T-helper 2 cell (primary cell): Measurements from ENCODE around the gene TRPC4AP.

ENCODE experiments used
- DNase-seq, 5 experiments: peaks; one replicate each; pipeline versions ENCODE4 v3.0.0 to v3.0.0-alpha.2; 2012 to 2022

TRPC4AP gene

GRCh38 chr20:35000922-35001595 is 91.5 kb downstream of the TRPC4AP start:
- no peak for DNase-seq

GRCh38 chr20:35000311-35000921 is 92.2 kb downstream of the TRPC4AP start:
- DNase-seq: no peak

DNA sequence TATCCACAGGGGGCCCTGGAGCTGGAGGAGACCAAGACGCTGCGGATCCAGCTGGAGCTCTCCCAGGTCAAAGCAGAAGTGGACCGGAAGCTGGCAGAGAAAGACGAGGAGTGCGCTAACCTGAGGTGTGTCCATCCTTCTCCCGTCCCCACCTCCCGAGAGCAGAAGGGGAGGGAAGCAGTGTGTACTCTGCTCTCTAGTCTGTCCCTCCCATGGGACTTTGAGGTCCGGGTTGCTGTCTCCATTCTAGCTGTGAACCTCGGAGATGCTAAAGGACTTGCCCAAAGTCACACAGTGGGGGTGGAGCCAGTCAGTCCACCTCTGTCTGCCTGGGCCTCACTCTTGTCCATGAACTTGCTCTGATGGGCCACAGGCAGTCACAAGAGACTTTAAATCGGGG is 92.8 kb downstream of the TRPC4AP start:
- DNase-seq: no peak

DNA sequence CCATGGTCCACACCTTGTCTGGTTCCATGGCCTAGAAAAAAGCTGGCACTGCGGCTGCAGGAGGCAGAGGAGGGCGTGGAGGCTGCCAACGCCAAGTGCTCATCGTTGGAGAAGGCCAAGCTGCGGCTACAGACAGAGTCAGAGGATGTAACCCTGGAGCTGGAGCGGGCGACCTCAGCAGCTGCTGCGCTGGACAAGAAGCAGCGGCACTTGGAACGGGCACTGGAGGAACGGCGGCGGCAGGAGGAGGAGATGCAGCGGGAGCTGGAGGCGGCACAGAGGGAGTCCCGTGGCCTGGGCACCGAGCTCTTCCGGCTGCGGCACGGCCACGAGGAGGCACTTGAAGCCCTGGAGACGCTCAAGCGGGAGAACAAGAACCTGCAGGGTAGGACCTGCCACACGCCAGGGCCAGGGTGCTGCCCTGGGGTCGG is 93.6 kb downstream of the TRPC4AP start:
- DNase-seq: no peak

DNA sequence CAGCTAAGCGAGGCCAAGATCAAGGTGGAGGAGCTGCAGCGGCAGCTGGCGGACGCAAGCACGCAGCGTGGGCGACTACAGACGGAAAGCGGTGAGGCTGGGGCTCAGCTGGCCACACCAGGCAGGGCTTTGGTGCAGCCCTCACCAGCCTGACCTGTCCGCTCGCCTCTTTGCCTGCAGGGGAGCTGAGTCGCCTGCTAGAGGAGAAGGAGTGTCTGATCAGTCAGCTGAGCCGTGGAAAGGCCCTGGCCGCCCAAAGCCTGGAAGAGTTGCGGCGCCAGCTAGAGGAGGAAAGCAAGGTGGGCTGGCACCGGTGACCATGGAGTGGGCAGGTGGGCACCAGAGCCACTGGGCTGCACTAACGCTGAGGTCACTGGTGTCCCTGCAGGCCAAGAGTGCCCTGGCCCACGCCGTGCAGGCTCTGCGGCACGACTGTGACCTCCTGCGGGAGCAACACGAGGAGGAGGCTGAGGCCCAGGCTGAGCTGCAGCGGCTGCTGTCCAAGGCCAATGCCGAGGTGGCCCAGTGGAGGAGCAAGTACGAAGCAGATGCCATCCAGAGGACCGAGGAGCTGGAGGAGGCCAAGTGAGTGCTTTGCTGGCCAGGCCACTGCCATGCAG is 94.2 kb downstream of the TRPC4AP start:
- no peak for DNase-seq

DNA sequence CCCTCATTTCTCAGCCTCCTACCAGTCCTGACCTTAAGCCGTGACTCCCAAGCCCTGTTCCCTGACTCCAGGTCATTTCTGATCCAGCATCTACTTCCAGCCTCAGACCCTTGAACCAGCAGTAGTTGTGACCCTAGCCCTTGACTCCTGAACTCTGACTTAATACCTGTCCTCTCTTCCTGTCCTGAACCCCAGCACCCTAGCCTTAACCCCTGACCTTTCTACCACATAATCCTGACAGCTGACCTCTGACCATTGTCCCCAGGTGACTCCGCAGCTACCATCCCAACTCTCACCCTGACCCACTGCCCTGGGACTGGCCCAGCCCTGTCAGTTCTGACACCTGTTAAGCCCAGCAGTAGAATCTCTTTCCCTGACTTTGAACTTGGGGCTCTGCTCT is 94.8 kb downstream of the TRPC4AP start:
- no peak for DNase-seq

DNA sequence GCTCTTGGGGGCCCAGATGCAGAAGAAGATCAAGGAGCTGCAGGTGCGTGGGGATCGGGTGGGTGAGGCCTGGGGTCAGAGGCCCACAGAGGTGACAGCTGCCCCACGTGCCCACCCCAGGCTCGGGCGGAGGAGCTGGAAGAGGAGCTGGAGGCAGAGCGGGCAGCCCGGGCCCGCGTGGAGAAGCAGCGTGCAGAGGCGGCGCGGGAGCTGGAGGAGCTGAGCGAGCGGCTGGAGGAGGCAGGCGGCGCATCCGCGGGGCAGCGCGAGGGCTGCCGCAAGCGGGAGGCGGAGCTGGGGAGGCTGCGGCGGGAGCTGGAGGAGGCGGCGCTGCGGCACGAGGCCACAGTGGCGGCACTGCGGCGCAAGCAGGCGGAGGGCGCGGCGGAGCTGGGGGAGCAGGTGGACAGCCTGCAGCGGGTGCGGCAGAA is 95.5 kb downstream of the TRPC4AP start:
- peak in 1 of 5 experiments; percentile 55 for DNase-seq

DNA sequence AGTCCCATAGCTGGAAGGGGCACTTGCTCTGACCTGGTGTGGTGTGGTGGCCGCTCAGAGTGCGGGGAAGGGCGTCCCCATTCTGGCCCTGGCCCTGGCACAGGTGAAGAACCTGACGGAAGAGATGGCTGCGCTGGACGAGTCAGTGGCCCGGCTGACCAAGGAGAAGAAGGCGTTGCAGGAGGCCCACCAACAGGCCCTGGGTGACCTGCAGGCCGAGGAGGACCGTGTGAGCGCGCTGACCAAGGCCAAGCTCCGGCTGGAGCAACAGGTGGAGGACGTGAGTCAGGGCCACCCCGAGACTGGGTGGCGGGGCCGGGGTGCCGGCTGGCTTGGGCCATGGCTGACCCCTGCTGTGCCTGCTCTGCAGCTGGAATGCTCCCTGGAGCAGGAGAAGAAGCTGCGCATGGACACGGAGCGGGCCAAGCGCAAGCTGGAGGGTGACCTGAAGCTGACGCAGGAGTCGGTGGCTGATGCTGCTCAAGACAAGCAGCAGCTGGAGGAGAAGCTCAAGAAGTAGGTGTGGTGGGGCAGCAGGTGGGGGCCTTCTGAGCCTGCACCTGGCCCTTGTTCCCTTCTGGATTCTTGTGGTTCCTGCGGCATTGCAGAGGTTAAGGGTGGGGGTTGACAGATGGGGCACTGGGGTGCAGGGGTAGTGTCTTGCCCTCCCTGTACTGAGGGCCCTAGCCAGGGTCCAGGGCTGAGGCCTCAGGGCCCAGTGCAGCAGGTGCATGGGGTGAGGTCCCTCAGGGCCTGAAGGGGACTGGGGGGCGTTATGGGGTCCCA is 96.2 kb downstream of the TRPC4AP start:
- DNase-seq: no peak

GRCh38 chr20:34995696-34996095 is 96.9 kb downstream of the TRPC4AP start:
- DNase-seq: no peak

DNA sequence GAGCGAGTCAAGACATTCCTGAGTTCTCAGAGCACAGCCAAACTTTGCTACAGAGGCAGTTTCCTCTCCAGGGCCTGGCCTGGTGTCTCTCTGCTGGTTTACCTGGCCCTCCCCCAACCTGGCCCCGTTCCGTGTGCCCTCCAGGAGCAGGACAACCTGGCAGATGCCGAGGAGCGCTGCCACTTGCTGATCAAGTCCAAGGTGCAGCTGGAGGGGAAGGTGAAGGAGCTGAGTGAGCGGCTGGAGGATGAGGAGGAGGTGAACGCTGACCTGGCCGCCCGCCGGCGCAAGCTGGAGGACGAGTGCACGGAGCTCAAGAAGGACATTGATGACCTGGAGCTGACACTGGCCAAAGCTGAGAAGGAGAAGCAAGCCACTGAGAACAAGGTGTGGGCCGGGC is 97.4 kb downstream of the TRPC4AP start:
- DNase-seq: no peak

DNA sequence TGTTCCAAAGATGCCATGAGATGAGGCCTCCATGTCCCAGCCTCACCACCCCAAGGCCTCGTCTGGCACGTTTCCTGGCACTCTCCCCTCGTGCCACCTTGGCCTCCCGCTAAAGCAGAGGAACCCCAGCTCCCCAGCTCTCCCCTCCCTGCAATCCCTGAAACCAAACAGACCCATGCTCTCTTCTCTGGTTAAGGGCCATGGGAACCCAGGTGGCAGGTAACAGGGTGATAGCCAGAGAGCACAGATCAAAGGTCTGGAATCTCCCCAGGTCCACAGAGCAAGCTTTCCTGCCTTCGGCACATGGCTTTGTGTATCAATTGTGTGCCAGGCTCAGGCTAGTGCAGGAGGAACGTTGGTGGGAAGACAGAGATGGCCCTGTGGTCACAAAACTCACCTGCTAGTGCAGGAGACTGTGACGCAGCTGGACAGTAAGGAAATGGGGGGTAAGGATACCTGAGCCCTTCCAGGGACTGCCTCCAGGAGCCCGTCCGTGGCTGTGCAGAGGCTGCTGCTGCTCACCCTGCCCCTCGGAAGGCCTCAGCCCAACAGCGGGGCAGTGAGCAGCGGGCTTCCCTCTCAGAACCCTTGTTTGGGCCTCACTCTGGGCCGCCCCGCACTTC is 98.0 kb downstream of the TRPC4AP start:
- DNase-seq: no peak

GRCh38 chr20:34993941-34994508 is 98.6 kb downstream of the TRPC4AP start:
- no peak for DNase-seq

GRCh38 chr20:34992751-34993417 is 99.7 kb downstream of the TRPC4AP start:
- DNase-seq: no peak

GRCh38 chr20:34990661-34991214 is 101.9 kb downstream of the TRPC4AP start:
- no peak for DNase-seq

GRCh38 chr20:34990231-34990630 is 102.4 kb downstream of the TRPC4AP start:
- no peak for DNase-seq

DNA sequence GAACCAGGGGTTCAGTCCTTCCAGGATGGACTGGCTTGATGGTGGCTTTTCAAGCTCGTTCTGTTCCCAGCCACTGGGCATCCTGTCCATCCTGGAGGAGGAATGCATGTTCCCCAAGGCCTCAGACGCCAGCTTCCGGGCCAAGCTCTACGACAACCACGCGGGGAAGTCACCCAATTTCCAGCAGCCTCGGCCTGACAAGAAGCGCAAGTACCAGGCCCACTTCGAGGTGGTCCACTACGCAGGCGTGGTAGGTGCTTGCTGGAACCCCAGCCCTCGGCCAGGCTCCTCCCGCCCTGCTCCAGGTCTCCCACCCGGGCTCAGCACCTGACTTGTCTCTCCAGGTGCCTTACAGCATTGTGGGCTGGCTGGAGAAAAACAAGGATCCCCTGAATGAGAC is 102.9 kb downstream of the TRPC4AP start:
- DNase-seq: no peak

- DNase-seq: no peak
Observed at GRCh38 chr20:34989118-34989517, 103.5 kb downstream of the TRPC4AP start.

DNA sequence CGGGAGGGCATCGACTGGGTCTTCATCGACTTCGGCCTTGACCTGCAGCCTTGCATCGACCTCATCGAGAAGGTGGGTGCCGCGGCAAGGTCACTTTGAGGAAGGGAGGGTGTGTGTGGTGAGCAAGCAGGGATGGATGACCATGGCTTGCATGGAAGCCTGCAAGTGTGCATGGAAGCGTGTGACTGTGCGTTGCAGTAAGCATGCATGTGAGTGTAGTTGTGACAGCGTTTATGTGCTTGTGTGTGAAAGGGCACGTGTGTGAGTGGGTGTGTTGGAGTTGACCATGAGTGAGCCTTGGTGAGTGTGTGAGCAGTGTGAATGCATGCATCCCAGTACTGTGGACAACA is 104.4 kb downstream of the TRPC4AP start:
- no peak for DNase-seq

- no peak for DNase-seq
Observed at GRCh38 chr20:34987288-34988190, 105.1 kb downstream of the TRPC4AP start.
